HG03378 (cell line): Measurements from ENCODE around the gene ZMIZ1.

Source experiments
- ATAC-seq: cut with Tn5 transposase; IDR thresholded peaks from one replicate; pipeline ENCODE4 v1.9.1; 2021; ENCODE audit warnings: mild to moderate bottlenecking, moderate library complexity; ENCODE audit not compliant: unreplicated experiment

The ZMIZ1 gene

DNA sequence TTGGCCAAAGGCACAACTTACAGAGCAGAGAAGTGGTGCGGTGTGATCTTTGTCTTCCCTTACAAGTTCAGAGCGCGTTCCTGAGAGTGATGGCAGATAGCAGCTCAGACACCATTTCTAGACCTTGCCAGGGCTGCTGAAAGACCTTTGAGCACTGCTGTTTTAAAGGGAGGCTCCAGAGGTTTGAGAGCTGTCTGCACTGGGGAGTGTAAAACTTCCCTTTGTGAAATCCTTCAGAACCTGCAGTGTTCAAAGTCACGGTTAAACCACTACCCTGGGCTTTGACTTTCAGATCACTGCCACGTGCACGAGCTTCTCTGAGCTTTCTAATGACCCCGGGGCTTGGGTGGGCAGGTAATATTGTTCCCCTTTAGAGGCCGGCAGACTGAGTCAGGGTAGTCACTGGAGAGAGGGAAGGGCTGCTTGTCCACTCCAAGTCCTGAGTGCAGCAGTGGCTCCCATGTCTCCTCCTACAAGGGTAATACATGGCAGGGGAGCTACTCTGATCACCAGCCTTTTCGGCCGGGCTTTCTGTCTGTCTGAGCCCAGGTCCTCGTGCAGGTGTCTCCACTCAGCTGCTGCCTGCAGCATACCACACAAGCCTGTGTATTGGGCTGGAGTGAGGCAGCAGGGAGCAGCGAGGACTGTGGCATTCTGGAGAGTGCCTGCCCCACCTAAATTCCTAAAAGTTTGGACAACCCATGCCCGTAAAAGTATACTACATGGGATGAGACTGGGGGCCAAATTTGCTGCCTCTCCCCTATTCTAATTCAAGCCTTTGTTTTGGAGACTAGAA, 63.3 kb downstream of the ZMIZ1 start:
- ATAC-seq: no peak

DNA sequence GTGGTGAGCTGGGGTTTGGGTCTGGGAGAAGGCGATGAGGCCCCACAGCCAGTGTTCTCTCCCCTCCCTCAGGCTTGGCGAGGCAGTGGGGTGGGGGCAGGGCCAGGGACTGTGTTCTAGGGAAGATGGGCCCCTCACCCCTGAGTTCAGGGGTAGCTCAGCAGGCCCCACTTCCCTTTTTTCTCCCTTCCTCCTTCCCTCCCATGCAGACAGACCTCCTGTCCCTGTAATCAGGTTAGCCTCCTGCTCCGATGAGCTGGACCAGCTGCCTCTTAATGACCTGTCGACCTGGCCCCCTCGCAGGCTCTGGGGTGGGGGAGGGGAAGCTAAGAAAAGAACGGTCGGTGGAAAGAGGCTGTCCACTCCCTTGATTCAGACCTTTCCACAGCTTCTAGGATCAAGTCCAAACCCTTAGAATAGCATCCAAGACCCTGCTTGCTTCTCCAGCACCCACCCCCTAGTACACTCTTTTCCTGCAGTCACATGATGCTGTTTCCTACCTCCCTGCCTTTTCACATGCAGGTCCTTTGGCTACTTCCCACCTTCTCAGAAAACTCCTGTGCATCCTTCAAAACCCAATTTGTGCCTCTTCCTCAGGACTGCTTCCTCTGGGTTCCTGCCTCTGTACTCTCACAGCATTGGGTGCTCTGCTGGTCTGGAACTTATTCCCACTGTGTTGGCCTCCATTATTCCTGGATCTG, 64.1 kb downstream of the ZMIZ1 start:
- ATAC-seq: no peak

DNA sequence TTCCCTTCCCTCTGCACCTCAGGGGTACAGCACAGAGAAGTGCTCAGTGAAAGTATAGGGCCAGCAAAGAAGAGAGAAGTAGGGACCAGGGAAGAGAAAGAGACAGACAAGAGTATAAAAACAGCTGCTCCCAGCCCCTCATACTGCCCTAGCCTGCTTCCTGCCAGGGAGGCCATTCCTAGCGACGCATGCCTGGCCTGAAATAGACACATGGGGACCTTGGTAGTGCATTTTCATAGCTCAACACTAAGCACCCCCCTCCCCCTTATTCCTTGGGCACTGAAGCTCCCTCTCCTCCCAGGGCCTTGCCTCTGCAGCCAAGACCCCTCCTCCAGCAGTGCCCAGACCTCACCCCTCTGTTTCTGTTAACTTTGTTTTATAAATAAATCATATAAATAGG, 64.7 kb downstream of the ZMIZ1 start:
- ATAC-seq: no peak

DNA sequence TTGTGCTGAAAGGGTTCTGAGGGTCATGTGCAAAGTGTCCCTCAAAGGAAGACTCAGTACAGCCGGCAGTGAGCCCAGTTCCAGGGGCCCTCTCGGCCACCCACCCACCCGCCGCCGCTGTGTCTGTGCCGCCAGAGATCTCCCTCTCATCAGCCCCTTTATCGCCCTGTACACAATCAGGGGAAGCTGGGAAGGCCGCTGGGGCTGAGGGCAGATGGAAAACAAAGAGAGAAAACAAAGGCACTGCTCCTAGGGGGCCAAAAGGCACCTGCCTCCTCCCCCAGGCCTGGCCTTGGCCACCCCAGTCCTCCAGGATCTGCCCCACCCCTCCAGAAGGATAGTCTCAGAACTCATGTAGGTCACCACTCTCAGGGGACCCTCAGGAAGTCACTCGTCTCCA, 67.0 kb downstream of the ZMIZ1 start:
- no peak for ATAC-seq

DNA sequence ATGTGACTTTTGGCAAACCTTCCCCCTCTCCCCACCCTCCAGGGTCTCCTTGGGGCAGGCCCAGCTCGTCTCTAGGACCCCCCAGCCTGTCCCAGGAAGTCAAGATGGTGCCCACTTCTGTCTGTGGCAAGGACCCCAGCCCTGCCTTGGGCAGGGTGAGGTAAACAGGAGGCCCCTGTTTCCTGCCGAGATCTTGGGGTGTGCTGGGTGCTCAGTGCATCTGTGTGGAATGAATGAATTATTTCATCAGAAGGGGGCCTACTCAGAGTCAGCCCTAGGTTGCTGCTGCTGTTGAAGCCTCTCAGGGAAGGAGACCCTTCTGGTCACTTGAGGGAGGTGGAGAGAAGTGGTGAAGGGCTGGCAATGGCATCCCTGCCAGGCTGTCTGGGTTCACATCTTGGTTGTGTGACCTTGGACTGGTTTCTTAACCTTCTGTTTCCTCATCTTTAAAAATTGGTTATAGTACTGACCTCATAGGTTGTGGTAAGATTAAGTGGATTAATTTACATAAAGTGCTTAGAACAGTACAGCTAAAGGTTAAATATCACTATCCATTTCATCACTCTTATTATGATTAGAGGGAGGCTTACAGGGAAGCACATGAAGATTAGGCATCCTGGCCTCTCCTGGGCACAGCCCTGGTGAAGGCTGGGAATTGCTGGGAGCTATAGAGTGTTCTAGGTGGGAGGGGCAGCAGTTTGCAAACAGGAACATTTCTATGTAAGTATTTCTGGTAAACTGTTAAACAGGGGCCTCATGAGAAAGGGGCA, 67.7 kb downstream of the ZMIZ1 start:
- ATAC-seq: no peak

DNA sequence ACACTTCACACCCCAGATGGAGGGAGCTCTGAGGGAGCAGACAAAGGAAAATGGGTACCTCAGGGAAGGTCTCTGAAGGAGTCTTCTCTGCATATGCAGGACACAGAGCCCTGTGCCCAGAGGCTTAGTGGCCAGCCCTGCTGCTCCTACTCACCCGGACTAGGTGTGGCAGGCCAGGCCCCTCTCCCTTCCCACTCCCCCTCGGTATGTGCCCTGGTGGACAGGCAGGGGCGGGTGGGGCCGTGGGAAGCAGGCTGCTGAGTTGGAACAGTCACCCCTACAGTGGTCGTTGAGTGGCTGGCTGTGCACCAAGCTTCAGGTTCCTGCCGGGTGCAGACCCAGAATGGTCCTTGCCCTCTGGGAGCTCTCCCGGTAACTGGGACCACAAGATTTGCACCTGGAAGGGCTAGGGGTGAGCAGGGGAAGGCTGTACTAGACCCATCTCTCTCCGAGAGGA, 68.6 kb downstream of the ZMIZ1 start:
- peak; percentile 10 for ATAC-seq

DNA sequence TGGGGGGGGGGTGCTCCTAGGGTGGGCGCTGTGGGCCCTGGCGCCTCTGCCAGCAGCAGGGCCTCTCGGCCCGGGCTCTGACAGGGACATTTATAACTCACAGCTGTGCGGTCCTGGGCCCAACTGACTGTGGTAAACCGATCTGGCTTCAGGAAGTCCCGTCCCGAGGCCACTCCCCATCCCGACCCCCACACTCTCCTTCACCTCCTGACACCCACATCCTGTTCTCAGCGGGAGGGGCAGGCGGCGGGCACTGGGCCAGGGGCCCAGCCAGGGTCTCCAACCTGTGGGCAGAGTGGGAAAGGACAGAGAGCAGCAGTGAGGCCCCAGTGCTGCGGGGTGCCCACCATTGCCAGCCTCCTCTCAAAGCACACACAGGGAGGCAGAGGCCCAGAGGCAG, 69.1 kb downstream of the ZMIZ1 start:
- peak; percentile 72 for ATAC-seq

DNA sequence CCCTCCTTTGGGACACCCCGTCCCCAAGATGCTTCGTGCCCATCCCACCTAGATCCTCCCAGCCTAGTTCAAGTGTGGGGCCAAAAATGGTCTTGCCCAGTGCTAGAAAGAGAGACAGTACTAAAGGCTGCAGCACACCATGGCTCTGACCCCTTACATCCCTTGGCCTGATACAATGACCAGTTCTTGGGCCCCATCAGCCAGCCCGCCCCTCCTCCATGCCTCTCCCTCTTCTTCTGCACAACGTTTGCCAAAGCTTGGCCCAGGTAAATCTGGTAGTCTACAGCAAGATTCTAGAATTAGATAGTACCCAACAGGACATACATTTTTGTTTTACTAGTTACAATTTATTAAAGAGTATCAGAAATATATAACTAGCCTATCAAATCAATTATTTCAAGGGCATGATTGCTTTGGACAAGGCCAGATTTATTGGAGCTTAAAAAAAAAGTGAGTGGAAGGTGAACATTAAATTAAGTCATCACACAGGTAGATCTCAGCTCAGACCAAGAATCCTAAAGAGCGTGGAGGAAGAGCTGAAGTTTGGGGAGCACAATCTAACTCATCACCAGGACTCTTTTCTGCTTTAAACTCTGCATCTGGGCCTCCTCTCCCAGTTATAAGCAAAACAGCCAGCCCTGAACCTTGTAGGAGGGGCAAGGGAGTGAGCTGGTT, 69.8 kb downstream of the ZMIZ1 start:
- no peak for ATAC-seq

DNA sequence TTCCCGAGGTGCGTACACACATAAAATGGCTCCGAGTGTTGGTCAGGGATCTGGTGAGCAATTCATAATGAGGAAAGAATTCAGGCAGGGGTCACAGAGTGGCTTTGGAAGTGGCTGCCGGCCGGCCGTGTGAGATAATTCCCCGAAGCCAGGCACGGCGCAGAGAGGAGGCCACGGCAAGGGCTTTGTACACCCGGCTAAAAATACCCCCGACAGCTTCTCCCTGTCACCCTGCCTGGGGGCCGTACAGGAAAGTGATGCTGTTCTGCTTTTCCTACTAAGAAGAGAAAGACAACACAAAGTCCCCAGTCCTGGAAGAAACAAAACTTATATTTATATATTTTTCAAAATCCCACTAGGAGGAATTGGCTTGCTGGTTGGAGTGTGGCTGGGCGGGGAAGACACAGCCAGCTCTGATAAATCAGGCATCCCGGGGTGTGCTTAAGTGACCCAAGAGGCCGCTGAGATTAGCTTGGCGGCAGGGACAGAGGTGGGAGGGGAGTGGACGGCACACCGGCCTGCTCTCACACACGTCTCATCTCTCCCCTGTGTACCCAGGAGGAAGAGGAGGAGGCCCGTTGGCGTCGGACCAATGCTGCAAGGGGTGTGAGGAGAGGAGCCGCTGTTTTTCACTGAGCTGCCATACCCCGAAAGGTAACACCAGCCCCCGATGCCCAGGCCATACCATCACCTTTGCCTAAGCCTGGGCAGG, 70.5 kb downstream of the ZMIZ1 start:
- ATAC-seq: no peak

DNA sequence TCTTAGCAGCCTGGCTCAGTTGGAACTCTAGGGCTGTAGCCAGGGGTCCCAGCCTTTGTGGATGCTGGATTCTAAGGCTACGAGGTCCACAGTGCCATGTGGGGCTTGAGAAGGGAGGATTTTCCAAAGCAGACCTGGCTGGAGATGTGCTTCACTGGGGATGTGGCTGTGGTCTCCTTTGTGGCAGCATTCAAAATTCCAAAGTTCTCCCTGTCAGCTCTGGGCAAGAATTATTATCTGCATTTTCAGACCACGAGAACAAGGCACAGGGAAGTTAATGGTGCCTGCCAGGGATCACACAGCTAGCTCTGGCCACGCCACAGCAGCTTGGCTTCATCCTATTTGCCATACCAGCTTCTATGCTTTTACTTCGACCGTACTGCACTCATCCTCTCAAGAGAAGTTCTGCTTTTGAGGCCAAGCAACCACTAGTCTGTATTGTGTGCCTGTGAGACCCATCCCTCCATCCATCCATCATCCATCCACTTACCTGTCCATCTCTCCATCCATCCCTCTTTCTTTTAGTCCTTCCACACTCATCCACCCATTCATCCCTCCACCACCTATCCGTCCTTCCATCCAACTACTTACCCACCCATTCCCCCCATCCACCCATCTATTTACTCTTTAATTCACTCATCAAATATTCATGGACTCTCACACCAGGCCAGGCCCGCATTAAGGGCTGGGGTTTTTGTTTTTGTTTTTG, 71.5 kb downstream of the ZMIZ1 start:
- ATAC-seq: no peak

DNA sequence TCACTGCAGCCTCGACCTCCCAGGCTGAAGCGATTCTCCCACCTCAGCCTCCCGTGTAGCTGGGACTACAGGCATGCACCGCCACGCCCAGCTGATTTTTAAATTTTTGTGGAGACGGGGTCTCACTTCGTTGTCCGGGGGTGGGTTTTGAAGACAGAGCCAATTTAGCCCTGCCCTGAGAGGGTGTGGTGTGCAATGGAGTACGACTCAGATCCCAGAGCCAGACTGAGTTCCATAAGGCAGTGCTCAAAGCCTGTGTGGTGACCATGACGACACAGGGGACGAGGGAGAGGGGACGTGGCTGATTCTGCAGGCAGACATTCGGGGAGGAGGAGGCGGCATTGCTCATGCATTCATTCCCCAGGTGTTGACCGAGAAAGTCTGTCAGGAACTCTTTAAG, 72.1 kb downstream of the ZMIZ1 start:
- ATAC-seq: no peak

DNA sequence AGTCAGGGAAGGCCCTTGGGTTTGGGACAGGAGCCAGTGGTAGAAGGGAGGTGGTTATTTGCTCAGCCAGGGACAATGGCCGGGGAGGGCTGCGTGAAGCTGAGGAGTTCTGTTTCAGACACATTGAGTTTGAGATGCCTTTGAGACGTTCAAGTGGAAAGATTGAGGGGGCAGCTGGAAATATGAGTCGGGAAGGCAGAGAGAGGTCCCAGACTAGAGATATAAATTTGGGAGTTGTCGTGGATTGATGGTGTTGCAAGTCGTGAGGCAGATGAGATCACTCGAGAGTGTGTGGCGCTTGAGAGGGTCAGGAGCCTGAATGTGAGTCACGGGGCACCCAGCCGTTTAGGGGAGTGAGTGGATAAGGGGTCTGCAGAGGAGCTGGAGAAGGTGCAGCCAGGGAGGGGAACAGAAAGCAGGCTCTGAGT, 73.3 kb downstream of the ZMIZ1 start:
- ATAC-seq: no peak

DNA sequence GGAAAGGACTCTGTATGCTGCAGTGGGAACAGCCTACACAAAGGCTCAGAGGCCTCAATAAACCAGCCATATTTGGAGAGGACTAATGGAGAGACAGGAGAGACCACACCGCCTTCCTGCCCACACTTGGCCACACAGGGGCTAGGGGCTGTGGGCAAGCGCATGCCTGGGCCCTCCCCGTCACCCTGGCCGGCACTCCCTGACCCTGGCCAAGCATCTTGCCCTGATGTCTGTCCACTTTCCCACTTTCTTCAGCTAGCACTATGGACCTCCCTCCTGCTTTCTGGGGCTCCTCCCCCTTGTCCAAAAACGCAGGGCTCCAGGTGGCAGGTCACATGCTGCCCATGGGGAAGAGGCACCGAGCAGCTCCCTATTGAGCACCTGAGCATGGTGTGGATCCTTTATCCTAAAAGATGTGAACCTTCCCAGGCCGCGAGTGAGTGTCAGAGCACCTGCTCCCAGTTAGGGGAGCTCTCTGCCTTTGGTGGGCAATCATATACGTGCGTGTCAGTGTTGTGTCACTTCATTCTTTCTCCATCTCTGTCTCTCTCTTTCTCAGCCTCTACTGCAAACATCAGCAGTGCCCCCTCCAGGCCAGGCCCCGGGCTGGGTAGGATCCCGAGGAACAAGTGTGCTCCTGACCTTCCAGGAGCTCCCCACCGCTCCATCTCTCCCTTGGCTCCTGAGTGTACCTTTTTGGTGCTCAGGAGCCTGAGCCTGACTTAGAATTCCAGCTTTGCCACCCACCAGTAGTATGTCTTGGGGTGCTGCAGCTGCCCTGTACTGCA, 74.0 kb downstream of the ZMIZ1 start:
- no peak for ATAC-seq

DNA sequence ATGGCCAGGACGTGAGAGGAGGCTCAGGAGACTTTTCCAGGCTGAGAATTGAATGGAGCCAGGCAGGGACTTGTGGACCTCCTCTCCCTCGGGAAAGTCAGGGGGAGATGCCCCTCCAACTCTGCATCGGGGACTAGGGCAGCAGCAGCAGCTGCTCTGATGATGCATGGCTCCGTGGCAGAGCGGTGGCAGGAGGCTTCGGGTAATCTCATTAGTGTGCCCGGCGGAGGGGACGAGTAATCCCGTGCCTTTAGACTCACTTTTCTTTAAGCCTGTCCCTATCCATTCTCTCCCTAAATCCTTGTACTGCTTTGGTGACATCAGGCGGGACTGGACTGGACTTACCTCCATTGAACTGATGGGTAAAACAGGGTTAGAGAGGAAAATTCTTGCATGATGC, 75.1 kb downstream of the ZMIZ1 start:
- ATAC-seq: no peak

DNA sequence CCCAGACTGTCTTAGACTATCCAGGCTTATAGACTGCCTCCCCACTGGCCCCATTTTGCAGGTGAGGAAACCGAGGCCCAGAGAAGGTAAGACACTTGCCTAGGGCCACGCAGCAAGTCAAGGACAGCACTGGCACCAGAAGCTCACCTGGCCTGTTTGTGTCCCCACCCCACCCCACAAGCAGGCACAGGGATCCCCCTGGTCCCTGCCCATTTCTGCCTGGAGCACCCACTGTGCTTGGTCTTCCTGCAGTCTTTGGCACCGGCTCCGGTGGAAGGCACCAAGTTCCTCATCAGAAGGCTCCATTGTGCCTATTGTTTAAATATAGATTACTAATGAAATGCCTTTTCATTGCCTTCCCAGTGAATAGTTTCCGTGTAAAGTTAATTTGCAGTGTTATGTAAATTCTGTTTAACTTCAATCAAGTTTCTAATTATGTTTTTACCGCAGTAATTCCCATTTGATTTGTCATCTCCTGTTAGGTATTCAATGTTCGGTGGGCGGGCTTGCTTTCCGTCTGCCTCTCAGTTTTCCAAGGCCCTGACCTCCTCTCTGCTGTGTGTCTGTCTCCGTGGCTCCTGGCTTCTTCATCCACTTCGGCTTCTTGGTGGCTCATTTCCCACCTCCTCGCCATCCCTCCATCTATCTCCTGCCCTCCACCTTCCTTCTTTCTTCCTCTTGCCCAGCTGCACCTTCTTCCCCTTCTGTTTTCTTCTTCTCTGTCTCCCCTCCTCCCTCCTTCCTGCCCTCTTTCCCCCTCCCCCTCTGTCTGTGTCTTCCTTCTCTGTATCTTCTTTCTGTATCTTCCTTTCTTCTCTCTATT, 75.8 kb downstream of the ZMIZ1 start:
- no peak for ATAC-seq

DNA sequence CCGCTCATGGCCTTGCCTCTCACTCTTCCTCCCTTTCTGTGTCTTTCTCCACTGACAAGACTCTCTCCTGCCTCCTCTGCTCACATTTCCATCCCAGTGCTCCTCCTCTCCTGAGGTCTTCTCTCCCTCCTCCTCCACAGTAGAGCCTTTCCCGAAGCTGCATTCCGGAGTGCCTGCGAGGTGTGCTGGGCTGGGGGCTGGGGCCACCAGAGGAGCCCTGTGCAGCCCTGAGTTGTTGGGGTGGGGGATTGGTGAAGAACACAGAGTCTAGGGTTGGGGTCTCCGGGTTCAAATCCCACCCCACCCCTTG, 76.4 kb downstream of the ZMIZ1 start:
- no peak for ATAC-seq

DNA sequence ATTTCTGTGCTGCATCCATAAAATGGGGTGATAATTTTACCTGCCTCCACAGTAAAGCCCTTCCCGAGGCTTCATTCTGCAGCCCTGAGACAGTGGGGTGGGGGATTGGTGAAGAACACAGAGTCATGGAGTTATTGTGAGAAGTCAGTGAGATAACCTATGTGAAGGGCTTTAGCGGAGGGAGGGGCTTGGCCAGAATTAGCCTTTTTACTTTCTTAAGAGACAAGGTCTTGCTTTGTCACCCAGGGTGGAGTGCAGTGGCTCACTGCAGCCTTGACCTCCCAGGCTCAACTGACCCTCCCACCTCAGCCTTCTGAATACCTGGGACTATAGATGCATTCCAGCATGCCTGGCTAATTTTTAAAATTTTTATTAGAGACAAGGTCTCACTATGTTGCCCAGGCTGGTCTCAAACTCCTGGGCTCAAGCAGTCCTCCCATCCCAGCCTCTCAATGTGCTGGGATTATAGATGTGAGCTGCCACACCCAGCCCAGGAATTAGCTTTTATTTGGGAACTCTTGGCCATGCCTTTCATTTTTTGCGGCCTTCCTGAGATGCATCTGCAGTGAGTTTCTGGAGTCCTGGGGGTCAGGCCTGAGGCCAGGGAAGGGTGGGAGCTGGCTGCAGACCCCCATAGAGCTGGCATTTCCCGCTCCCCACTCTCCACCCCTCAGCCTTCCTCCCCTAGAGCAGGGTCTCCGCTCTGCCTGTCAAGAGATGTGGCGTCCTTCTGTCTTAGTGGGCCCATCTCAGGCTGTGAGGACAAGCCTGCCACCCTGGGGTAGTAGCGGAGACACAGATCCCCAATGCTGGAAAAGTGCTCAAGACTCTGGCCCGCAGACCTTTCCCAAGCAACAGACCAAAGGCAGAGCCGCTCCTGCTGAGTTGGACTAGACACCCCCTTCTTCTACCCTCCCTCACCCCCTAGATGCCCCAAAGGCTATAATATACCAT, 77.0 kb downstream of the ZMIZ1 start:
- no peak for ATAC-seq
